Neural progenitor cell (in vitro differentiated cells): ENCODE data around the gene PCDH9. TPM values are rescaled to one million over a fixed set of nuclear protein-coding genes. Genes with fewer than 3 reads are reported as not detected.
A peak's percentile ranks its signal among the peaks of the same experiment; 100 is the strongest.

Experiments
- DNase-seq: peaks from one replicate; pipeline ENCODE4 v3.0.0-alpha.2; 2016; ENCODE audit warnings: low spot score
- H2AFZ ChIP-seq: fragments of 200-600 bp; sonication (generic); replicated peaks from 2 replicates; pipeline ENCODE4 v1.6.1; 2016; ENCODE audit warnings: antibody characterized with exemption
- H3F3A ChIP-seq: fragments of 200-600 bp; sonication (generic); 2 replicates; pipeline ENCODE4 v1.6.1; 2016; ENCODE audit warnings: antibody characterized with exemption, low read depth
- H3K27ac ChIP-seq: fragments of 200-600 bp; sonication (generic); 2 replicates; pipeline ENCODE4 v1.5.1; 2016; ENCODE audit warnings: mild to moderate bottlenecking
- H3K27me3 ChIP-seq: fragments of 200-600 bp; sonication (generic); 2 replicates; pipeline ENCODE4 v1.6.1; 2016; ENCODE audit warnings: mild to moderate bottlenecking, moderate library complexity
- H3K36me3 ChIP-seq: fragments of 200-600 bp; sonication (generic); 2 replicates; pipeline ENCODE4 v1.5.1; 2016
- H3K4me1 ChIP-seq: fragments of 200-600 bp; sonication (generic); 2 replicates; pipeline ENCODE4 v1.6.1; 2016; ENCODE audit warnings: mixed run types
- H3K4me2 ChIP-seq: fragments of 200-600 bp; sonication (generic); 2 replicates; pipeline ENCODE4 v1.6.1; 2016
- H3K4me3 ChIP-seq: fragments of 200-600 bp; sonication (generic); 2 replicates; pipeline ENCODE4 v1.5.1; 2016
- H3K79me2 ChIP-seq: fragments of 200-600 bp; sonication (generic); 2 replicates; pipeline ENCODE4 v1.6.1; 2016; ENCODE audit warnings: low read depth
- H3K9ac ChIP-seq: fragments of 200-600 bp; sonication (generic); 2 replicates; pipeline ENCODE4 v1.6.1; 2016
- H3K9me3 ChIP-seq: fragments of 200-600 bp; sonication (generic); 2 replicates; pipeline ENCODE4 v1.5.1; 2016; ENCODE audit warnings: low read depth
- H4K20me1 ChIP-seq: fragments of 200-600 bp; sonication (generic); 2 replicates; pipeline ENCODE4 v1.6.1; 2016; ENCODE audit warnings: low read depth
- H3K27ac Mint-ChIP-seq: 3 replicates; pipeline ENCODE4 v1.8.0; 2021; ENCODE audit warnings: mixed read lengths
- H3K27me3 Mint-ChIP-seq: 2 replicates; pipeline ENCODE4 v1.8.0; 2022; ENCODE audit warnings: low read depth, mild to moderate bottlenecking, inconsistent platforms, moderate library complexity, mixed read lengths; ENCODE audit not compliant: insufficient read depth
- H3K36me3 Mint-ChIP-seq: 3 replicates; pipeline ENCODE4 v1.8.0; 2021; ENCODE audit warnings: mixed read lengths
- H3K4me1 Mint-ChIP-seq: 3 replicates; pipeline ENCODE4 v1.8.0; 2021; ENCODE audit warnings: mixed read lengths
- H3K4me3 Mint-ChIP-seq: 3 replicates; pipeline ENCODE4 v1.8.0; 2021; ENCODE audit warnings: mild to moderate bottlenecking, moderate library complexity, mixed read lengths
- H3K9me3 Mint-ChIP-seq: 3 replicates; pipeline ENCODE4 v1.8.0; 2020; ENCODE audit warnings: mixed read lengths
- EZH2 ChIP-seq: fragments of 200-600 bp; sonication (generic); IDR thresholded peaks from 2 replicates; pipeline ENCODE4 v1.6.1; 2017; ENCODE audit warnings: antibody characterized with exemption, mild to moderate bottlenecking, moderate library complexity
- EZH2phosphoT487 ChIP-seq: fragments of 200-600 bp; sonication (generic); IDR thresholded peaks from 2 replicates; pipeline ENCODE4 v1.6.1; 2017; ENCODE audit warnings: antibody characterized with exemption
- total RNA-seq: library from RNA; depleted of rRNA; stranded (reverse); fragments of >200 nt; gene quantifications from 2 replicates; pipeline ENCODE4 v1.2.3, GENCODE V29; 2015; ENCODE audit warnings: low replicate concordance
- TF ChIP-seq, protein P1 (sequence below): fragments of 200-600 bp; sonication (generic); IDR thresholded peaks from 2 replicates; pipeline ENCODE4 v1.5.1; 2017; ENCODE audit warnings: antibody characterized with exemption, mild to moderate bottlenecking

The PCDH9 gene
- total RNA-seq, 1 donor from 2014 or later = 0.24 TPM

GRCh38 chr13:67224148-67224846 is 5.8 kb downstream of the PCDH9 start:
- H4K20me1 ChIP-seq = no peaks in the 10 kb centered on the region
- H3K9ac ChIP-seq = no peak overlapping the region
- Mint-ChIP-seq H3K36me3 (peaks cover 25% of the 10 kb centered on the region), H3K27ac (peak overlapping the region; percentile 78), H3K9me3 (peaks cover 3% of the 10 kb centered on the region), H3K4me3 (peak overlapping the region; percentile 78), H3K27me3 (no peaks in the 10 kb centered on the region), H3K4me1 (peaks cover 33% of the 10 kb centered on the region)
- TF ChIP-seq, protein P1, sequence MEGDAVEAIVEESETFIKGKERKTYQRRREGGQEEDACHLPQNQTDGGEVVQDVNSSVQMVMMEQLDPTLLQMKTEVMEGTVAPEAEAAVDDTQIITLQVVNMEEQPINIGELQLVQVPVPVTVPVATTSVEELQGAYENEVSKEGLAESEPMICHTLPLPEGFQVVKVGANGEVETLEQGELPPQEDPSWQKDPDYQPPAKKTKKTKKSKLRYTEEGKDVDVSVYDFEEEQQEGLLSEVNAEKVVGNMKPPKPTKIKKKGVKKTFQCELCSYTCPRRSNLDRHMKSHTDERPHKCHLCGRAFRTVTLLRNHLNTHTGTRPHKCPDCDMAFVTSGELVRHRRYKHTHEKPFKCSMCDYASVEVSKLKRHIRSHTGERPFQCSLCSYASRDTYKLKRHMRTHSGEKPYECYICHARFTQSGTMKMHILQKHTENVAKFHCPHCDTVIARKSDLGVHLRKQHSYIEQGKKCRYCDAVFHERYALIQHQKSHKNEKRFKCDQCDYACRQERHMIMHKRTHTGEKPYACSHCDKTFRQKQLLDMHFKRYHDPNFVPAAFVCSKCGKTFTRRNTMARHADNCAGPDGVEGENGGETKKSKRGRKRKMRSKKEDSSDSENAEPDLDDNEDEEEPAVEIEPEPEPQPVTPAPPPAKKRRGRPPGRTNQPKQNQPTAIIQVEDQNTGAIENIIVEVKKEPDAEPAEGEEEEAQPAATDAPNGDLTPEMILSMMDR = peak; percentile 80
- TF ChIP-seq EZH2phosphoT487 = no peak
- peaks cover 8% of the 10 kb centered on the region for H3K4me1 ChIP-seq
- peaks cover 49% of the 10 kb centered on the region for H3K27me3 ChIP-seq
- H2AFZ ChIP-seq = no peak overlapping the region
- no peaks in the 10 kb centered on the region for H3K79me2 ChIP-seq
- H3K27ac ChIP-seq = no peak overlapping the region
- no peaks in the 10 kb centered on the region for H3K9me3 ChIP-seq
- no peaks in the 10 kb centered on the region for H3F3A ChIP-seq
- H3K4me3 ChIP-seq = no peak overlapping the region
- DNase-seq = peak; percentile 78
- no peak overlapping the region for H3K4me2 ChIP-seq
- no peaks in the 10 kb centered on the region for H3K36me3 ChIP-seq

- Histone ChIP-seq H3K9ac (no peak overlapping the region), H3K27me3 (peaks cover 43% of the 10 kb centered on the region), H3K4me3 (no peak overlapping the region), H3K36me3 (no peaks in the 10 kb centered on the region), H3K79me2 (no peaks in the 10 kb centered on the region), H3K27ac (no peak overlapping the region), H2AFZ (no peak overlapping the region), H3K4me2 (no peak overlapping the region), H3K4me1 (peaks cover 2% of the 10 kb centered on the region), H4K20me1 (no peaks in the 10 kb centered on the region), H3K9me3 (no peaks in the 10 kb centered on the region), H3F3A (no peaks in the 10 kb centered on the region)
- TF ChIP-seq EZH2phosphoT487 = no peak
- TF ChIP-seq EZH2 = no peak
- TF ChIP-seq, protein P1 = no peak
- Mint-ChIP-seq H3K27me3 (no peaks in the 10 kb centered on the region), H3K9me3 (peaks cover 3% of the 10 kb centered on the region), H3K36me3 (peaks cover 25% of the 10 kb centered on the region), H3K27ac (peak overlapping the region; percentile 78), H3K4me3 (peak overlapping the region; percentile 78), H3K4me1 (peaks cover 39% of the 10 kb centered on the region)
- no peak for DNase-seq
Measured at GRCh38 chr13:67223742-67224141, 6.4 kb downstream of the PCDH9 start.

DNA sequence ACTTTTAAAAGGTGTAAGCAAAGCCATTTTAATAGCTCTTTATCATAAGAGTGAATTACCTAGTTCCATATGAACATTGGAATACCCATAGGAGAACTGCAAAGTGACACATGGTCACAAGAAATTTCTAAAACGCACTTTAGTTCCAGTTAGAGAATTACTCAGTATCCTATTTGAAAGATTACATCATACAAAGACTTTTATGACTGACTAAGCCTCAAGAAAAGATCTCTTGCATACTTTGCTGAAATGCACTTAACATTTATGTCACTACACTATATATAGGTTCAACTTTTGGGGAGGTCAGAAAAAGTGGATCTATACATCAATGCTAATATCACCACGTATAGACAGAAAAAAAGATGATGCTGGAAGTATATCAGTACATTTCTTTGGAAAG is 7.1 kb downstream of the PCDH9 start:
- Mint-ChIP-seq H3K4me1 (peaks cover 46% of the 10 kb centered on the region), H3K27me3 (no peaks in the 10 kb centered on the region), H3K27ac (no peak overlapping the region), H3K36me3 (peaks cover 25% of the 10 kb centered on the region), H3K4me3 (peak overlapping the region; percentile 60), H3K9me3 (peaks cover 3% of the 10 kb centered on the region)
- peaks cover 36% of the 10 kb centered on the region for H3K27me3 ChIP-seq
- H3F3A ChIP-seq = no peaks in the 10 kb centered on the region
- no peak overlapping the region for H3K9ac ChIP-seq
- H3K4me2 ChIP-seq = no peak overlapping the region
- H2AFZ ChIP-seq = no peak overlapping the region
- no peaks in the 10 kb centered on the region for H3K36me3 ChIP-seq
- H3K4me3 ChIP-seq = no peak overlapping the region
- no peaks in the 10 kb centered on the region for H3K79me2 ChIP-seq
- no peak for DNase-seq
- no peaks in the 10 kb centered on the region for H3K9me3 ChIP-seq
- no peak overlapping the region for H3K27ac ChIP-seq
- H4K20me1 ChIP-seq = no peaks in the 10 kb centered on the region
- TF ChIP-seq EZH2phosphoT487 (no peak), EZH2 (no peak)
- TF ChIP-seq, protein P1 = no peak
- peaks cover 5% of the 10 kb centered on the region for H3K4me1 ChIP-seq
